GM19193 (cell line): ENCODE data around the gene LEAP2.

ENCODE experiments used
- POLR2A ChIP-seq: IDR thresholded peaks from 4 replicates; pipeline ENCODE4 v1.6.1; 2011; ENCODE audit not compliant: insufficient read depth, insufficient read length; ENCODE audit errors: extremely low read depth

The LEAP2 gene

DNA sequence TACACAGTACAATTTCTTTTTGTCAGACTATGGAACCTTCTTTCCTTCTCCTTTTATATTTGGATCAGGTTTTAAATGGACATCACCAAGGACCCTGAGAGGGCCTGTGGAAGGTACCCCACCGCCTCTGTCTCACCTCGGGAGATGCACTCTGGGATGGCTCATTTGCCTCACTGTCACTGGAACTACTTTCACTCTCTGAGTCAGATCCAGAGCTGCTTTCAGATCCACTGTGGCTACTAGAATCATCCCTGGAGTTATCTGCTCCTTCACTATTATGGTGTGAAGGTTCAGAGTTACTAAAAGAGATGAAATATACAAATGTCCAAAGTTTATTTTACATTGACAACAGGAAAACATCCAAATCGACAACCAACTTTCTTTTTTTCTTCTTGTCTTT, 24.6 kb downstream of the LEAP2 start:
- TF ChIP-seq POLR2A, result no peak

DNA sequence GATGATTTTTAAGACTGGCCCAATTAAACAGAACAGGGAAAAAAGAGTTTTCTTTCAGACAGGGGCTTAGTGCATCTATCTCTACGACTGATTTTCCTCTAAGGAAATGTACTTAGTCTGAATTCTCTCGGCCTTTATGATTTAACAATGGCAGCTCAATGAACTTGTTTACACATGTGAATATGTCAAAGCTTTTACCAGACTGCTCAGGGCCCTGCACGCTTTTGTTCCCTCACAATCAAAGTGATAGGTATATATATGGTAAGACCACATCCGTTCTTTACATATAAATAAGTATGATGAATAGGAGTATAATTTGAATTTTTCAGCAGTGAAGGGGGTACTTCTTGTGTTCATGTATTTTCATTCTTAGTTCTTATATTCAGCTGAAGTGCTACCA, 27.6 kb downstream of the LEAP2 start:
- no peak for TF ChIP-seq POLR2A

DNA sequence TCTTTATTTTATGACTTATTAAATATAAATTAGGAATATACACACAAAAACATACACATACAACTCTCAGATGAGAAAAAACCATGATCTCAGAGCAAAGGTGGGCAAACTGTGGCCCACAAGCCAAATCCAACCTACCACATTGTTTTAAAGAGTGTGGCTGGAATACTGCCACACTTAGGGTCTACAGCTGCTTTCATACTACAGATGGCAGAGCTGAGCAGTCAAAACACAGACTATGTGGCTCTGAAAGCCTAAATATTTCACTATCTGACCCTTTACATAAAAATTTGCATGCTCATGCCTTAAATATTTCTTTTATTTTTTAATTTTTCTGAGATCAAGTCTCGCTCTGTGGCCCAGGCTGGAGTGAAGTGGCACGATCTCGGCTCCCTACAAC, 28.3 kb downstream of the LEAP2 start:
- no peak for TF ChIP-seq POLR2A

DNA sequence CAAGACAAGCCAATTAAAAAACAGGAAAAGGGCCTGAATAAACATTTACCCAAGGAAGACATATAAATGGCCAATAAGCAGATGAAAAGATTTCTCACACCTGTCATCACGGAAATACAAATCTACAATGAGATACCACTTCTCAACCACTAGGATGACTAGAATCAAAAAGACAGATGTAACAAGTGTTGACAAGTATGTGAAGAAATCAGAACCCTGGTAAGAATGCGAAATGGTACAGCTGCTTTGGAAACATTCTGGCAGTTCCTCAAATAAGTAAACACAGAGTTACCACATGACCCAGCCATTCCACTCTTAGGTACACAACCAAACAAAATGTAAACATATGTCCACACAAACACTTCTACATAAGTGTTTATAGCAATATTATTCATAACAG, 32.5 kb downstream of the LEAP2 start:
- no peak for TF ChIP-seq POLR2A

DNA sequence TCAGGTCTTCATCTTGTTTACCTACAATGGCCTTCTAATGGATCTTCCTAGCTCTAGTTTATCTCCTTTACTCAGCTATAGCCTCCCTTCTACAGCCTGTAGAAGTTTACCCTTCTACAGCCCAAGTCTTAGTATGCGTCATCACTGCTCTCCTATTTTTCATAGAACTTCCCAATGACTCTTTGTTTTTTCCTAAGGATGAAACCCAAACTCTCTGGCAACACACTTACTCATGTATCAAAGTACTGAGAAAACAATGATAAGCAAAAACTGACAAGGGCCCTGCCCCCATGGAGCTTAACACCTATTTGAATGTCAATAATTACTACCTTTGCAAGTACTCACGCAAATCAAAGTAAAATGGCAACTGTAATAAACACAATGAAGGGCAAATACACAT, 33.7 kb downstream of the LEAP2 start:
- no peak for TF ChIP-seq POLR2A

DNA sequence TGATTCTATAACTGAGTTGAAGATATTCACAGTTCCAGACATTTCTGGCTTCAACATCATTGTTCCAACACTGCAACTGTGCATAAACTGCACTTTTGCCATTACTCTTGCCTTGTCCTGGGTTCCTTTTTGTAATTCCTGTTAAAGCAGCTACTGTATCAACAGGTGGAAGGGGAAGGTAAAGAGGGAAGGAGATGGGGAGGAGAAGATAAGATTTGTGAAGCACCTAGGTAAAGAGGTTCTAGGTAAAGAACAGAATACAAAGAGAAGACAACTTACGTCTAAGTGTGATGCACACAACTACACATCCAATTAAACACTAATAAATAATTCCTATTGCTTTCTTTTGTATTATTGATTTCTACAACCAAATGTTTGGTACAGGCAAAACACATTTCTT, 36.2 kb downstream of the LEAP2 start:
- TF ChIP-seq POLR2A, result no peak

DNA sequence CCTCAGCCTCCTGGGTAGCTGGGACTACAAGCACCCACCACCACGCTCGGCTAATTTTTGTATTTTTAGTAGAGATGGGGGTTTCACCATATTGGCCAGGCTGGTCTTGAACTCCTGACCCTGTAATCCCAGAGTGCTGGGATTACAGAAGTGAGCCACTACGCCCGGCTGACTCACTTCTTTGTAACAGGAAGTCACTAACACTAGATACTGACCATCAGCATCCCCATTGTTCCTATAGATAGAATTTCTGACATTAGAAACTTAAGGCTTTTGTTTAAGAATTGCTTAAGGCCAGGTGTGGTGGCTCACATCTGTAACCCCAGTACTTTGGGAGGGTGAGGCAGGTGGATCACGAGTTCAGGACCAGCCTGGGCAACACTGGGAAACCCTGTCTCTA, 42.2 kb downstream of the LEAP2 start:
- TF ChIP-seq POLR2A, result no peak

DNA sequence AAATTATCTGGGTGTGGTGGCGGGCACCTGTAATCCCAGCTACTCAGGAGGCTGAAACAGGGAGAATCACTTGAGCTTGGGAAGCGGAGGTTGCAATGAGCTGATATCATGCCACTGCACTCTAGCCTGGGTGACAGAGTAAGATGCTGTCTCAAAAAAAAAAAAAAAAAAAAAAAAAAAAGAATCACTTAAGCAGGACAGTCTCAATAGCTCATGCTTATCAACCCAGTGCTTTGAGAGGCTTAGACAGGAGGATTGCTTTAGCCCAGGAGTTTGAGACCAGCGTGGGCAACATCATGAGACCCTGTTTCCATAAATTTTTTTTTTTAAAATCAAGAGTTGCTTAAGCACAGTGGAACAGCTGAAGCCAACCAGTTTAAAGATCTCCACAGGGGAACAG, 42.6 kb downstream of the LEAP2 start:
- no peak for TF ChIP-seq POLR2A
